OCI-LY1 (cell line): Measurements from ENCODE around the gene PRODH.

ENCODE experiments used
- H2AFZ ChIP-seq: fragments of 200-600 bp; sonication (generic), shearing (Covaris generic); 2 replicates; pipeline ENCODE4 v1.6.0; 2014; ENCODE audit warnings: antibody characterized with exemption, mild to moderate bottlenecking, low read length
- H3F3A ChIP-seq: fragments of 200-600 bp; sonication (generic), shearing (Covaris generic); 2 replicates; pipeline ENCODE4 v1.6.0; 2014; ENCODE audit warnings: mild to moderate bottlenecking, antibody characterized with exemption, low read length, moderate library complexity; ENCODE audit not compliant: insufficient read depth
- H3K27ac ChIP-seq: fragments of 200-600 bp; sonication (generic); 2 replicates; pipeline ENCODE4 v1.5.1; 2014; ENCODE audit warnings: low read length, mixed run types, mild to moderate bottlenecking, low read depth; ENCODE audit not compliant: poor library complexity, severe bottlenecking
- H3K27me3 ChIP-seq: fragments of 200-600 bp; sonication (generic); 2 replicates; pipeline ENCODE4 v1.6.0; 2014; ENCODE audit warnings: antibody characterized with exemption, mild to moderate bottlenecking, low read length, moderate library complexity; ENCODE audit not compliant: insufficient read depth
- H3K36me3 ChIP-seq: fragments of 200-600 bp; sonication (generic); 2 replicates; pipeline ENCODE4 v1.6.1; 2014; ENCODE audit warnings: mild to moderate bottlenecking, antibody characterized with exemption, low read length, moderate library complexity, mixed read lengths; ENCODE audit not compliant: insufficient read depth
- H3K4me1 ChIP-seq: fragments of 200-600 bp; sonication (generic); 2 replicates; pipeline ENCODE4 v1.5.1; 2014; ENCODE audit warnings: mild to moderate bottlenecking, low read length, moderate library complexity; ENCODE audit not compliant: insufficient read depth, severe bottlenecking
- H3K4me2 ChIP-seq: fragments of 200-600 bp; sonication (generic), shearing (Covaris generic); 2 replicates; pipeline ENCODE4 v1.6.1; 2014; ENCODE audit warnings: low read length
- H3K4me3 ChIP-seq: fragments of 200-600 bp; sonication (generic); 2 replicates; pipeline ENCODE4 v1.5.1; 2014; ENCODE audit warnings: low read length, low read depth, mild to moderate bottlenecking, mixed read lengths; ENCODE audit not compliant: poor library complexity, severe bottlenecking
- H3K79me2 ChIP-seq: fragments of 200-600 bp; shearing (Covaris generic); 2 replicates; pipeline ENCODE4 v1.6.1; 2016; ENCODE audit warnings: mixed run types, low read length, mixed read lengths; ENCODE audit not compliant: insufficient read depth
- H3K9ac ChIP-seq: fragments of 200-600 bp; sonication (generic), shearing (Covaris generic); 2 replicates; pipeline ENCODE4 v1.6.1; 2014; ENCODE audit warnings: mild to moderate bottlenecking, low read length, mixed read lengths
- H3K9me2 ChIP-seq: fragments of 200-600 bp; sonication (generic), shearing (Covaris generic); 2 replicates; pipeline ENCODE4 v1.6.1; 2014; ENCODE audit warnings: low read depth, mild to moderate bottlenecking, low read length, mixed read lengths
- H3K9me3 ChIP-seq: fragments of 200-600 bp; shearing (Covaris generic); 2 replicates; pipeline ENCODE4 v1.6.1; 2014; ENCODE audit warnings: low read length, mixed read lengths
- H4K20me1 ChIP-seq: fragments of 200-600 bp; sonication (generic), shearing (Covaris generic); 2 replicates; pipeline ENCODE4 v1.6.0; 2016; ENCODE audit warnings: mild to moderate bottlenecking, low read length; ENCODE audit not compliant: insufficient read depth
- CTCF ChIP-seq: fragments of 200-600 bp; sonication (generic), shearing (Covaris generic); IDR thresholded peaks from 2 replicates; pipeline ENCODE4 v1.5.1; 2017; ENCODE audit warnings: mild to moderate bottlenecking, antibody characterized with exemption, low read length, moderate library complexity, mixed read lengths
- EZH2 ChIP-seq: fragments of 200-600 bp; sonication (generic), shearing (Covaris generic); IDR thresholded peaks from 2 replicates; pipeline ENCODE4 v1.8.0; 2017; ENCODE audit warnings: borderline replicate concordance, mixed run types, mild to moderate bottlenecking, antibody characterized with exemption, low read length, moderate library complexity, mixed read lengths

The PRODH gene

DNA sequence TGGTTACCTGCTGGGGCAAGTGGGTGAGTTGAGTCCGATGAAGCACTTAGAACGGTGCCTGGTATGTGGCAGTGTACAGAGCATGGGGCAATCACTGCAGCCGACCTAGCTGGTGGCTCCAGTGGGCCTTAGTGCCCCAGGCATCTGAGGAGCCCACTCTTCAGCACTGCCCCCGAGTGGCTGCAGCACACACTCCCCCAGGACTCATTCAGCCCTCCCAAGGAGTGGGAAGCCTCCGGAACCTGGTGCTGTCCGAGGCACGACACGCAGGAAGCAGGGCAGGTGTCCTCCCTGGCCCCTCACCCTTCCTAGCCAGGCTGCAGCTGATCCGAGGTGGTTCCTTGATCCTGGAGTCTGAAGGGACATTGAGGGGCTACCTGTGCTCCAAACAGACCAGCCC, 42.4 kb upstream of the PRODH start:
- Histone ChIP-seq H3K4me1 (no peaks in the 10 kb centered on the region), H3K9ac (no peak overlapping the region), H3K36me3 (no peaks in the 10 kb centered on the region), H2AFZ (no peak overlapping the region), H3K4me2 (no peak overlapping the region), H3K79me2 (no peaks in the 10 kb centered on the region), H3K27ac (no peak overlapping the region), H3K9me2 (no peaks in the 10 kb centered on the region), H3K4me3 (no peak overlapping the region), H3K27me3 (no peaks in the 10 kb centered on the region; the same call in 1 of the 2 replicates), H4K20me1 (no peaks in the 10 kb centered on the region), H3F3A (no peaks in the 10 kb centered on the region), H3K9me3 (no peaks in the 10 kb centered on the region)
- TF ChIP-seq CTCF (no peak), EZH2 (no peak)

DNA sequence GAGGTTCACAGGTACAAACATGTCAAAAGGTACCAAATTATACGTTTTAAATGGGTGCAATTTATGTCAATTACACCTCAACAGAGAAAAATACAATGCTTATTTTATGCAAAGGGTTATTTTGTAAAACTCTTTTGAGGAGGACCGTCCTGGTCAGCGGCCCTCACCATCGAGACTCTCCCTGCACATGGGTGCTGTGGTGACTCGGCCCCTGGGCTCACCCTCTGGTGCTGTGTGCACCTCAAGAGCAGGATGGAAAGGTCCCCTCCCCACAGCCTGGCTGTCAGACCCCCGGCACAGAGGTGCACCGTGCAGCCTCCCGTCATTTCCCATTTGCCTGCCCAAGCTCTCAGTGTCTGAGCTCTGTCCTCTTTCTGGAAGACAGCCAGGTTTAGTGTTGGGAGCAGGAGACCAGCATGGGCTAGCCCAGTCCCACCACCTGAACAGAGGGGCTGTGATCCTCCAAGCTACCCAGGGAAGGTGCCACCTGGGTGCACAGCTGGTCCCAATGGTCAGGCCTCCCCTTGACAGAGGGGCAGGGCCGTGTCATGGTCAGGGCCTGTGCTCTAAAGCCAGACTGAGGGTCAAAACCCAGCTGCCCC, 41.8 kb upstream of the PRODH start:
- Histone ChIP-seq H3K4me2 (no peak overlapping the region), H2AFZ (no peak overlapping the region), H3K9me3 (no peaks in the 10 kb centered on the region), H3K4me3 (no peak overlapping the region), H3K79me2 (no peaks in the 10 kb centered on the region), H3F3A (no peaks in the 10 kb centered on the region), H4K20me1 (no peaks in the 10 kb centered on the region), H3K27ac (no peak overlapping the region), H3K36me3 (no peaks in the 10 kb centered on the region), H3K9ac (no peak overlapping the region), H3K27me3 (no peaks in the 10 kb centered on the region; the same call in 1 of the 2 replicates), H3K9me2 (no peaks in the 10 kb centered on the region), H3K4me1 (no peaks in the 10 kb centered on the region)
- TF ChIP-seq EZH2 (no peak), CTCF (no peak)

GRCh38 chr22:18976197-18976751, 40.2 kb upstream of the PRODH start:
- Histone ChIP-seq H3K4me1 (no peaks in the 10 kb centered on the region), H3K27ac (no peak overlapping the region), H3K9me2 (no peaks in the 10 kb centered on the region), H3K4me3 (no peak overlapping the region), H3K27me3 (no peaks in the 10 kb centered on the region; the same call in 1 of the 2 replicates), H2AFZ (no peak overlapping the region), H3F3A (no peaks in the 10 kb centered on the region), H3K36me3 (no peaks in the 10 kb centered on the region), H3K4me2 (no peak overlapping the region), H3K79me2 (no peaks in the 10 kb centered on the region), H4K20me1 (no peaks in the 10 kb centered on the region), H3K9me3 (no peaks in the 10 kb centered on the region), H3K9ac (no peak overlapping the region)
- no peak for TF ChIP-seq CTCF
- no peak for TF ChIP-seq EZH2
